GM19240 (cell line): ENCODE results near the gene TFIP11.

ENCODE experiments used
- DNase-seq: peaks from one replicate; pipeline ENCODE4 v3.0.0; 2011; ENCODE audit warnings: low spot score; ENCODE audit not compliant: insufficient read length

The TFIP11 gene

GRCh38 chr22:26479792-26480610 is 32.3 kb downstream of the TFIP11 start:
- DNase-seq: no peak

GRCh38 chr22:26479043-26479791 is 33.1 kb downstream of the TFIP11 start:
- no peak for DNase-seq

DNA sequence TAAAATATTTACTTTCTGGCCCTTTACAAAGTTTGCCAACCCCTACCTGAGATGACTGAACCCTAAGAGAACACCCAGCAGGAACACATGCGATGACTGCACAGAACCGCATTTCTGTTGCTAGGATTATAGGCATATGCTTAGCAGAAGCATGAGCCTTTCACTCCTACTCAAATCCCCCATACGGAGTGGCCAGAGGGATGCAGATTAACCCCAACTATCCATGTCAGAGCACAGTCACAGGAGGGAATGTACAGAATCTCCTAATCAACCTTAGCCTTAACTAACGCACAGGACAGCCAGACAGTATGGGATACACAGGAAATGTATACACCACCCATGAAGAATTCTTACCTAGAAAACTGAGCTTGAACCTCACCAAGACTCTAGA is 34.9 kb downstream of the TFIP11 start:
- no peak for DNase-seq

DNA sequence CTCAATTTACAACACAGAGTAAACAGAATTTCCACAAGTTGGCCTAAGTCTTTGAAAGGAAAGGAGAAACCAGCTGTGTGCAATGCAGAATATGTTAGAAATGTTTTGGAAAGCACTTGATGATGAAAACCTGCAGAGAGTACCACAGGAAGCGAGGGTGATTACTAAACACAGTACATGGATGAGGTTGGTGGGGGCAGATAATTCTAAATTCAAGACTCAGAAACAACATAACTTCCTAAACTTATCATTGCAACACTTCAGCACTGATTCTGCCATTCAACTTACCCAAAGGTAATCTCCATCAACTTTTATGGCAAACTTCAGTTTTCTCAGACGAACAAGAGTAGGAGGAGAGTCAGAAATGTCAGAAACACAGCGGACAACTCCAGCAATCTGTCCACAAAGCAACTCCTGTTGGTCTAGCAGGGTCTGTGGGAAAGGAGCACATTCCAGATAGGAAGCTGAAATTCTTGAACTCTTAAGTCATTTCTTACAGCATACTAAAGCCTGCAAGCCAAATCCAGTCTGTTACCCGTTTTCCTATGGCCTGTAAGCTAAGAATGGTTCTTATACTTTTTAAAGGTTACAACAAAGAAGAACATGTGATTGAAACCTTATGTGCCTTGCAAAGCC is 35.5 kb downstream of the TFIP11 start:
- DNase-seq: no peak

DNA sequence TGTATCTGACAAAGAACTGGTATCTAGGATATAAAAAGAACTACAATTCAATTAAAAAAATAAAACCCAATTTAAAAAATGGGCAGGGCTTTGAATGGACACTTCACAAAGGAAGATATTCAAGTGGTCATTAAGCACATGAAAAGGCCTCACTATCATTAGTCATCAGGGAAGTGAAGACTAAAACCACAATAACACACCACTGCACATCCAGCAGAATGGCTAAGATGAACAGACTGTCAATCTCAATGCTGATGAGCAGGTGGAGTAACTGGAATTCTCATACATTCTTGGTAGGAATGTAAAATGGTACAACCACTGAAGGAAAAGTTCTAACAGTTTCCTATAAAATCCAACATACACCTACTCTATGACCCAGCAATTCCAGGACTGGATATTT is 37.6 kb downstream of the TFIP11 start:
- DNase-seq: no peak

- no peak for DNase-seq
These were observed 40.8 kb downstream of the TFIP11 start for GRCh38 chr22:26471522-26471921.

DNA sequence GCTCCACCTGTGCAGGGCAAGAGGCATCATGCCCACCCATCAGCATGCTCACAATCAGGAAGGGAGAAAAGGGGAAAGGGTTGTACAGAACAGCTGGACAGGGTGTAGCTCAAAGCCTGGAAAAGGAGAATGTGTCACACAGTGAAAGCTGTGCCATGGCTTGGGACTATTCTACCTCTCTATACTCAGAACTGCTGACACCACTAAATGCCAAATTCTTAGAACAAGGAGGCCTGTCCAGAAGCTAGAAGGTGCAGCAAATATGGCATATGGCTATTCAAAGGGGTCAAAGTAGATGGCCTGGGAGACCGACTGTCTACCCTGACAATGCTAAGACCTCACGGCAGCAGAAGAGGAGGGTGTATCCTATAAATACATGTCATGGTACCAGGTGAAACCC is 41.5 kb downstream of the TFIP11 start:
- DNase-seq: no peak

DNA sequence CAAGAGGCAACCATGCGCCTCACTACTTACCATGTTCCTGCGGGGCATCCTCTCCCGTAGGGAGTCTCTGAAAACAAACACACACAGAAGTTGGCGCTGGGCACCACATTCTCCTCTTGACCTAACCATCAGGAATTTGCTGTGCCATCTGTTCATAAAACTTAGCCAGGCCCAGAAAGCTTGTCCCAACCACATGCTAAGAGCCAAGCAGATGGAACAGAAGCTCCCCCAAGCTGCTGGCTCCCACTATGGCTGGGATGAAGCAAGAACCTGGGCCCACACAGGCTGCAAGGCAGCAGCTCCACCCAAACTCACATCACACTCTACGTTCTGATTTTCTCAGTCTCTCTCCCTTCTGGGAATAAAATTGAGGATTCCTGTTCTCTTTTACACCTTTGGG is 46.1 kb downstream of the TFIP11 start:
- DNase-seq: no peak

- no peak for DNase-seq
These were observed 48.0 kb downstream of the TFIP11 start for GRCh38 chr22:26464312-26464711.

DNA sequence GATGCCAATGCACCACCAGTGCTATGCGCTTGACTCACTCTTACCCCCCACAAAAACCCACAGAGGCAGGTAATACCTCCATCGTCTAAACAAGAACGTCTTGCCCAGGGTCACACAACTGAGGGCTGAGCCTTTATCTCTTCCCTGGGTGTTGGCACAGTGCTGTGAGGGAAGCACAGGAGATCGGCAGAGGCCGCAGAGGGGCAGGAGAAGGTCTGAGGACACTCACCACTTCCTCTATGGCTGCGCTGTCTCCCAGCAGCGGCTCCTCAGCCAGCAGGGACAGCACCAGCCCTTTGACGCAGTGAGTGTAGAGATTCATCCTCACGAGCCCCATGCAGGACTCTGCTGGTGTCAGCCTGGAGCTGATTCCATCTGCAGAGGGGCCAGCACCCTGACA is 48.6 kb downstream of the TFIP11 start:
- no peak for DNase-seq

DNA sequence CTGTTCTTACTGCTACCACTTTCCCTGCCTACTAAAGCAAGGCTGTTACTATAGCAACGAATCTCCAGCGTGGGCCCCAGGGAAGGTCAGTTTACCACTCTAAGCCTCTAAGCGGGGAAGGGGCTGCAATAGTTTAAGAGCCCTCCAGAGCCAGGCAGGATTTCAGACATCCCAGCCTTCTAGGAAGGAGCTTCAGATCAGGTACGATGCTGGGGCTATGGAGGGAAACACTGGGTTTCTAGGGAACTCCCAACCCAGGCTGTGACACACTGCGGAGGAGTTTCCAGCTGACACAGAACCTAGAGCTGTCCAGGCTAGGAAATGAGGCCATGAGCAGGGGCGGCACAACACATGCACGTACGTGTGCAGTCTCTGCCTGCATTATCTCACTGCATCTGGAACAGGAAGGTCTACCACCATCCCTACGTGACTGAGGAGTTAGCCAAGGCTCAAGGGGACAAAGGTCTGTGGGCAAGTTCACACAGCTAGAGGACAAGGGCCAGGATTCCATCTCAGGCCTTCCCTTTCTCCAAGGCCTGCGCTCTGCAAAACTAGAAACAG is 49.1 kb downstream of the TFIP11 start:
- no peak for DNase-seq

DNA sequence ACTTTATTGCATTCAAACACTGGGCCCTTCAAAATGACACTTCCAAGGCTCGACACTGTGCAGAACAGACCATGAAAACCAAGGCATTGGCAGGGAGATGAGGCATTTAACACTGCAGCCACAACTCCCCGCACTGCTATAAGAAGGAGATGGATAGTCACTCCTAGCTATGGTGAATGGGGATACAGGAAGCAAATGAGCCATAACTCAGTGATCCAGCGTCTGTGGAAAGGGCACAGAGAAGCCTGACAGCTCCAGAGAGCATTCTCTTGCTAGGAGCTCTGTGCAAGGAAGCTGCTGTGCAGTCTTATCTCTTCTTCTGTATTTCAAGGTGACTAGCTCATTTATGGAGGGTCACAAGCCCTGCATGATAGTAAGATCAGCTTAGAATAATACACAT is 49.6 kb downstream of the TFIP11 start:
- no peak for DNase-seq

DNA sequence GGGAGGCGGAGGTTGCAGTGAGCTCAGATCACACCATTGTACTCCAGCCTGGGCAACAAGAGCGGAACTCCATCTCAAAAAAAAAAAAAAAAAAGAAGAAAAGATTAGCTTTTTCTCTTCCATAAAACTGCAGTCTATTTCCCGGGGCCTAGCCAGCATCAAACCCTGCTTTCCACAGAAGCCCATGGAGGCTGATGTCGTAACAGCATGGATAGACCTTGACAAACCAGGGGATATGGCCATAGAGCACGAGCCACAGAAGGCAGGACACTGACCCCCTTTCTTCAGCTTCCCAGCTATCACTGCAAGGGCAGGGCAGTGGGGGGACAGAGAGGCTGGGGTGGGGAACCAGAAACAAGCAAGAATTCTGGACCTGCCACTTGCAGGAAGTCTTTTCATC is 50.2 kb downstream of the TFIP11 start:
- DNase-seq: no peak

GRCh38 chr22:26461188-26461810 is 51.0 kb downstream of the TFIP11 start:
- peak; percentile 34 for DNase-seq

DNA sequence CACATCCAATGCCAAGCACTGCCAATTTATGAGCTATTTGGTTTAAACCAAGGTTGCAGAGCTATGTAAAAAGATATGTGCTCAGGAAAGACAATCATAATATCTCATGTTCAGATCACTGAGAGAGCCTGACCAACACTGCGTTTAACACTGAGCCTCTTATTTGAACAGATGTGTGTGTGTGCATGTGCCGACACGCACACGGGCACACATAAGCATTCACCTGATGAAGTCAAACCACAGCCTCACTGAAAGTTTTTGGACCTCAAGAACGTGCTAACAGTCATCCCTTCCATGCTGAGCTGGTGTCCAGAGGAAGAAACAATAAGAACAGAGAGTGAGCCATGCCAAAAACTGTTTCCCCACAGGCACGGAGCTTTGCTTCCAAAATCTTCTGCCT is 52.1 kb downstream of the TFIP11 start:
- no peak for DNase-seq

DNA sequence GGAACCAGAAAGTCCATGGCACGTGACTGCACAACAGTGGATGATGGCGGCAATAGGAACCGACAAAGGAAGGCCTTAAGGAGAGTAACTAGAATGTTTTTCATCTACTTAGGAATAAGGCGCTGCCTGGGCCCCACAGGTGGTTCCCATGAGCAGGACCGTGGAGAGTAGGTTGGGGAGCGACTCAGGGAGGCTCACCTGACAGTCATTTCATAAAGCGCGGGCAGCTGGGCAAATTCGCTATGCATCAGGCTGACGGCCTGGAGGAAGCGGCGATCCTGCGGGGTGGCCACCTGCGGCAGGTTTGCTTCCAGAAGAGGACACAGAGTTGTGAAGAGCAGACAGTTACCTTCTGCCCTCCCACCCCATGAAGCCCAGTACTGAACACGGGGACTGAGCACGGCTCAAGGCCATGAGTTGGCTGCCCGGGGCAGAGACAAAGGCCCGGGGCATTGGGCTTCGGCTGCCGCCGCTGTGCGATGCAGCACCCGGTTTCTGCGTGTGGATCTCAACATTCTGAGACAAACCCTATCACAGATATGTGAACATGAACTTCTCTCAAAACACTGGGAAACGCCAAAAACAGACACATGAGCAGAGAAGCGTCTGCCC is 54.5 kb downstream of the TFIP11 start:
- no peak for DNase-seq

DNA sequence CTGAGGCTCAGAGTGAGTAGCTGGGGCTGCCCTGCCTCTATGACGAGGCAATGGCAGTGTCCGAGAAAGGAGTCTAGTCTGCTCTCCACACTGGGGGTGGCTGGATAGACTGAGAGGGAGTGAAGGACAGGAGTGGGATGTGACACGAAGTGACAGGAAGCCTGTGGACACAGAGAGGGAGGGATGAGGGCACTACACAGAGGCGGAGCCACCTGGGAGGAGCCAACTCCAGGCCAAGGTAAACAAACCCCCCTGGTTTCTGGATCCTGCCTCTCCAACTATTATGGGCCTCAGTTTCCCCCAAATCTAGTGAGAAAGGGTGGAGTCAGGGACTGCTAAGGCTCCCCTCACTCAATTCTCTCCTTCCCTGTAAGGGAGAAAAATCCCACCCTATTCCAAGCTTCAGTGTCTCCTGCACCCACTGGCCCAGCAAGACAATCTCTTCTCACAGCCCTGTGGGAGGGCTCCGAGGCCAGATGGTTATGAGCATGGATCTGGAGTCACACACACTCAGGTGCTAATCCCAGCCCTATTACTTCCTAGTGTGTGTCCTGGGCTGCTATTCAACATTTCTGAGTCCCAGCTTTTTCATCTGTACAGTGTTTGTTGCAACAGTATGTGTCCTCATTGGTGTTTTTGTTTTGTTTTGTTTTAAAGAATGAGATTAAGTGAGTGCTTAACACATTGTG is 58.3 kb downstream of the TFIP11 start:
- no peak for DNase-seq

GRCh38 chr22:26453216-26453615 is 59.1 kb downstream of the TFIP11 start:
- DNase-seq: no peak

DNA sequence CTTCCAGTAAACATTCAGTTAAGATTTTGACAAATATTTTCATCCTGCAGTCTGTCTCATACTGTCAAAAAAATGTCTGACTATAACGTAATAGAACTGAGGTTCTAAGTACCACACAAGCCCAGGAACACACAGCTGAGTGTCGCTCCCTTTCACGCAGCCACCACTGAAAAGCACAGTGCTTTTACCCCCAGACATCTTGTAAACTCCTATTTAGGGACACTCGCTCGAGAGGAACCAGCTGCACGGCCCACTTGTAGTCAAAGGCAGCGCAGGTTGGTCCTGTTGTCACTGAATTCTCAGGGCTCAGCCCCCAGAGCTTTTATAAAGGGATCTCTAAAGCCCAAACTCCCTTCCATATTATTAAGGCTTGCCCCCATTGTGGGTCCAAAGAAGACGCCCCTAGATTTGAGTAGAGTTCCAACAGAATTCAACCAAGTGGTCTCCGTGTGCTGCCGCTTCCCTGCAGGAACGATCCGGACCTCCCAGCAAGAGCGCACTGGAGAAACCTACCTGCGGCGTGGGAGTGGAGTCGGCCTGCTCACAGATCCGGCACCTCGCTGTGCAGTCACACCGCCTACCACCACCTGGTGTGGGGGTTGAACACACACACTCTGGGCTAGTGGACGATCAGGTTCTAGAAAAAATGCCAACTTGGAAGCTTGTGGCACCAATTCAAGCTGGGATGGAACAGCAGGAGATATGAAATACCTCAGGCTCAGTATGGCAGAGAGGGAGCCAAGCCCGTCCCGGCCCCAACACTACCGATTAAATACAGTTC is 59.8 kb downstream of the TFIP11 start:
- no peak for DNase-seq
